ENCODE data around the gene RBM26.

- TF ChIP-seq POLR2AphosphoS5 (IDR thresholded peaks at IDR 0.05): no peak
- TF ChIP-seq CTCF (IDR thresholded peaks at IDR 0.05): no peak
- no peak for TF ChIP-seq POLR2A (IDR thresholded peaks at IDR 0.05)
Observed at GRCh38 chr13:79273045-79273444, 133.0 kb downstream of the RBM26 start.

Data from prostate gland (tissue), 2 donors.